Measurements from ENCODE around the gene UAP1L1. TPM values are rescaled to one million over a fixed set of nuclear protein-coding genes. Genes with fewer than 3 reads are reported as not detected.

The UAP1L1 gene
- polyA plus RNA-seq, 2 of the 4 experiments (the other 2 are of a cell fraction), result 1.2 to 7.8 TPM

- Histone ChIP-seq H3K4me3 (no peak overlapping the region), H3K4me2 (peak overlapping the region; percentile 71), H3K9me3 (no peaks in the 10 kb centered on the region), H3K27ac (peak overlapping the region; percentile 79 to 95), H3K4me1 (peaks cover 43% of the 10 kb centered on the region)
- 73% methylated on average over 8 of the region's 8 CpGs for WGBS (ENCODE audit: missing lambda C conversion rate)
- ChIA-PET CTCF (interaction anchor here (1.0 to 24.0 kb wide), 9 partner anchors 15 to 330 kb away, joined by 3 to 321 read pairs (median 4); partner anchors contain the start of gene SAPCD2), POLR2A (interaction anchor here (0.7 to 1.1 kb wide), 3 partner anchors 32 to 158 kb away, joined by 3 read pairs; partner anchors contain the start of gene TUBB4B)
- TF ChIP-seq, protein P1, sequence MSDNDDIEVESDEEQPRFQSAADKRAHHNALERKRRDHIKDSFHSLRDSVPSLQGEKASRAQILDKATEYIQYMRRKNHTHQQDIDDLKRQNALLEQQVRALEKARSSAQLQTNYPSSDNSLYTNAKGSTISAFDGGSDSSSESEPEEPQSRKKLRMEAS (IDR thresholded peaks at IDR 0.05), result peak; percentile 4; the same call in 1 of the 2 replicates
- TF ChIP-seq ZNF302 (CRISPR knock-in tag; IDR thresholded peaks at IDR 0.05), result no peak
- DNase-seq (ENCODE audit: low read depth in 1 of 2, low spot score in 1 of 2) (no peak), FAIRE-seq (no peak), ATAC-seq (no peak)
Observed at GRCh38 chr9:137082925-137083290, 5.6 kb downstream of the UAP1L1 start.

DNA sequence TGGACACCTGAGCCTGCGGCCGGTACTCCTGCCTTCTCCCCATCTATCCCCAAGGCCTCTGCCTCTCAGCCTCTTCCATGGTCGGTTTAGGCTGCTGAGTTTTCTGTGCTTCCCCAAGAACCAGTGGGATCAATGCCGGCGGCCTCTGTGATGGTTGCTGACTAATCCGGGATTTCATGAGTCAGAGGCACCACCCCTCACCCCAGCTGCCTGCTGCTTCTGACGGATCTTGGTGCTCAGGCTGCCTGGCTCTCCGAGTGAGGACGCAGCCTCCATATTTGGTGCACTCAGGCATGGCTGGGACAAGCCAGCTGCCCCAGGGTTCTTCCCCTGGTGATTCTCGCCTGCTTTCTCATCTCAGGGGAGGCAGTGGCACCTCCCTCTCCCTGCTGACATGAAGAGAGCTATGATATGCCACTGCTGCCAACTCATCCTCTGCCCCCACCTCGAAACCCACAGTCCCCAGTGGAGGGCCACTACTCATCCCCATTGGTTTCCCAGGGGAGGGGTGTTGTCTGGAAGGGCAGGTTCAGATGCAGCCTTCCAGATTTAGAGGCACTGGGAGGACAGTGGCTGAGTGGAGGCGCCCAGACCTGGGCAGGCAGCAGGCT, 6.2 kb downstream of the UAP1L1 start:
- H3K4me3 ChIP-seq, result no peak overlapping the region
- ChIA-PET POLR2A (interaction anchor here (0.7 to 1.1 kb wide), 3 partner anchors 32 to 157 kb away, joined by 3 read pairs; partner anchors contain the start of gene TUBB4B), CTCF (interaction anchor here (0.6 to 24.0 kb wide), 9 partner anchors 16 to 329 kb away, joined by 3 to 321 read pairs (median 4); partner anchors contain the start of gene SAPCD2)
- H3K4me1 ChIP-seq, result peaks cover 41% of the 10 kb centered on the region
- ATAC-seq (peak; percentile 54 to 59), FAIRE-seq (peak; percentile 70), DNase-seq (ENCODE audit: low read depth in 1 of 2, low spot score in 1 of 2) (peak; percentile 78 to 86)
- WGBS (ENCODE audit: missing lambda C conversion rate), result 24% methylated on average over 9 of the region's 12 CpGs
- no peak for TF ChIP-seq CBX2 (IDR thresholded peaks at IDR 0.05; ENCODE audit: borderline replicate concordance, low read depth)
- no peak for TF ChIP-seq HOXA7 (CRISPR knock-in tag; IDR thresholded peaks at IDR 0.05)
- TF ChIP-seq JUNB (IDR thresholded peaks at IDR 0.05), result peak; percentile 69
- TF ChIP-seq JUN (IDR thresholded peaks at IDR 0.05), result peak in 1 of 2 experiments; percentile 56; a peak in 3 of 5 replicates
- TF ChIP-seq FOSL2 (IDR thresholded peaks at IDR 0.05), result peak; percentile 73
- peak; percentile 94 for TF ChIP-seq FOSL2 (CRISPR knock-in tag; IDR thresholded peaks at IDR 0.05)
- no peak for TF ChIP-seq ELK1 (IDR thresholded peaks at IDR 0.05; ENCODE audit: low read depth, low read length)
- peak; percentile 47 for TF ChIP-seq MAFK (IDR thresholded peaks at IDR 0.05; ENCODE audit: partially characterized antibody)
- TF ChIP-seq, protein P1 (IDR thresholded peaks at IDR 0.05), result peak; percentile 43; the same call in 1 of the 2 replicates
- 0 out of 2 replicates have a peak, but pooled peaks have one; percentile 10 for TF ChIP-seq POLR2A (IDR thresholded peaks at IDR 0.05; ENCODE audit: low read length)
- H3K4me2 ChIP-seq, result peak overlapping the region; percentile 71
- no peaks in the 10 kb centered on the region for H3K9me3 ChIP-seq
- H3K27ac ChIP-seq, result peak overlapping the region; percentile 79 to 95

GRCh38 chr9:137084526-137084925, 7.2 kb downstream of the UAP1L1 start:
- peaks cover 41% of the 10 kb centered on the region for H3K4me1 ChIP-seq
- peak overlapping the region; percentile 71 for H3K4me2 ChIP-seq
- ChIA-PET CTCF (interaction anchor here (0.9 to 24.0 kb wide), 6 partner anchors 17 to 108 kb away, joined by 3 to 321 read pairs (median 4); partner anchors contain the start of gene SAPCD2), POLR2A (interaction anchor here (0.6 to 0.7 kb wide), 2 partner anchors 14 to 355 kb away, joined by 4 to 6 read pairs; no protein-coding TSS in a partner anchor)
- WGBS (ENCODE audit: missing lambda C conversion rate), result 76% methylated on average over 6 of the region's 9 CpGs
- no peaks in the 10 kb centered on the region for H3K9me3 ChIP-seq
- no peak overlapping the region for H3K4me3 ChIP-seq
- DNase-seq (ENCODE audit: low read depth in 1 of 2, low spot score in 1 of 2), result no peak
- TF ChIP-seq CBX2 (IDR thresholded peaks at IDR 0.05; ENCODE audit: borderline replicate concordance, low read depth), result no peak
- no peak for TF ChIP-seq HOXA7 (CRISPR knock-in tag; IDR thresholded peaks at IDR 0.05)
- no peak for TF ChIP-seq ZNF302 (CRISPR knock-in tag; IDR thresholded peaks at IDR 0.05)
- no peak for TF ChIP-seq ZC3H11A (IDR thresholded peaks at IDR 0.05)
- no peak for TF ChIP-seq TP53 (CRISPR knock-in tag; IDR thresholded peaks at IDR 0.05)
- TF ChIP-seq FOXS1 (CRISPR knock-in tag; IDR thresholded peaks at IDR 0.05), result no peak
- TF ChIP-seq PHF8 (IDR thresholded peaks at IDR 0.05; ENCODE audit: borderline replicate concordance, low read depth), result no peak
- TF ChIP-seq USF2 (IDR thresholded peaks at IDR 0.05), result no peak
- no peak for TF ChIP-seq EP300 (IDR thresholded peaks at IDR 0.05)
- no peak for TF ChIP-seq RAD21 (conservative IDR thresholded peaks at IDR 0.05 in 1 of 2, IDR thresholded peaks at IDR 0.05 in 1 of 2)
- no peak for TF ChIP-seq REST (IDR thresholded peaks at IDR 0.05)
- no peak for TF ChIP-seq CHD2 (IDR thresholded peaks at IDR 0.05; ENCODE audit: low read length, partially characterized antibody)
- no peak for FAIRE-seq
- peak overlapping the region; percentile 79 to 95; a peak in 4 of 6 replicates for H3K27ac ChIP-seq
- no peak for ATAC-seq

Data from A549 (cell line).